MM.1S (cell line): ENCODE data around the gene FAHD2B.
"Not testable (repeated sequence)": the region's sequence is repeated elsewhere in the genome, so short reads cannot be mapped to it uniquely, and the experiment has no call there.

Experiments
- CTCF ChIP-seq: fragments of 300-600 bp; sonication (generic); IDR thresholded peaks from 2 replicates; pipeline ENCODE4 v1.5.1; 2016; ENCODE audit warnings: antibody characterized with exemption, low read length, mixed read lengths
- EZH2 ChIP-seq: fragments of 300-600 bp; sonication (generic); optimal IDR thresholded peaks from 2 replicates; pipeline ENCODE3; 2017; ENCODE audit warnings: low read depth, mild to moderate bottlenecking, antibody characterized with exemption, low read length, mixed read lengths
- EZH2phosphoT487 ChIP-seq: fragments of 300-600 bp; sonication (generic); IDR thresholded peaks from 2 replicates; pipeline ENCODE4 v1.6.1; 2018; ENCODE audit warnings: antibody characterized with exemption, low read length

GRCh38 chr2:97098786-97099372 is 4.2 kb upstream of the FAHD2B start:
- not testable (repeated sequence) for TF ChIP-seq CTCF, EZH2phosphoT487, EZH2
